Muscle of back (tissue), 11 donors: ENCODE measurements around the gene DGCR6L. TPM values are rescaled to one million over a fixed set of nuclear protein-coding genes. Genes with fewer than 3 reads are reported as not detected.
A peak's percentile ranks its signal among the peaks of the same experiment; 100 is the strongest.
"Not testable (repeated sequence)": the region's sequence is repeated elsewhere in the genome, so short reads cannot be mapped to it uniquely, and the experiment has no call there.

Experiments
- DNase-seq, 3 donors: peaks; one replicate each; pipeline versions ENCODE4 v3.0.0 to v3.0.0-alpha.2; 2013
- polyA plus RNA-seq, 10 donors: library from polyadenylated mRNA; unstranded; fragments of 120-200 nt; gene quantifications; one replicate each; pipeline ENCODE4 v1.2.1, GENCODE V29; 2013; ENCODE audit not compliant: insufficient read length in 10 of 10

Gene DGCR6L
- polyA plus RNA-seq, 10 donors = 37.7 to 101 (median 55.8) TPM

- DNase-seq = not testable (repeated sequence)
Observed at GRCh38 chr22:20311249-20312062, 8.4 kb downstream of the DGCR6L start.

- DNase-seq = not testable (repeated sequence)
Observed at GRCh38 chr22:20310773-20311172, 9.1 kb downstream of the DGCR6L start.

- not testable (repeated sequence) for DNase-seq
Observed at GRCh38 chr22:20310180-20310579, 9.7 kb downstream of the DGCR6L start.

GRCh38 chr22:20308806-20309650 lies 10.8 kb downstream of the DGCR6L start:
- not testable (repeated sequence) for DNase-seq

- not testable (repeated sequence) for DNase-seq
Observed at GRCh38 chr22:20307448-20308447, 12.1 kb downstream of the DGCR6L start.

GRCh38 chr22:20306646-20307447 lies 13.0 kb downstream of the DGCR6L start:
- not testable (repeated sequence) for DNase-seq

GRCh38 chr22:20305894-20306645 lies 13.8 kb downstream of the DGCR6L start:
- DNase-seq = no peak

GRCh38 chr22:20305230-20305893 lies 14.5 kb downstream of the DGCR6L start:
- not testable (repeated sequence) for DNase-seq

- DNase-seq = no peak
Observed at GRCh38 chr22:20304646-20305045, 15.2 kb downstream of the DGCR6L start.

- not testable (repeated sequence) for DNase-seq
Observed at GRCh38 chr22:20303229-20303534, 16.7 kb downstream of the DGCR6L start.

- DNase-seq = no peak
Observed at GRCh38 chr22:20302438-20303228, 17.2 kb downstream of the DGCR6L start.

GRCh38 chr22:20299746-20300136 lies 20.1 kb downstream of the DGCR6L start:
- DNase-seq = peak in 2 of 3 donors; percentile 29 to 49

GRCh38 chr22:20298803-20299745 lies 20.8 kb downstream of the DGCR6L start:
- DNase-seq = peak; percentile 29 to 79 (median 57)

- DNase-seq = no peak
Observed at GRCh38 chr22:20298110-20298802, 21.6 kb downstream of the DGCR6L start.

- no peak for DNase-seq
Observed at GRCh38 chr22:20297414-20298109, 22.3 kb downstream of the DGCR6L start.

- DNase-seq = no peak
Observed at GRCh38 chr22:20296598-20296997, 23.3 kb downstream of the DGCR6L start.
